ENCODE measurements around the gene PPP1R27.

DNA sequence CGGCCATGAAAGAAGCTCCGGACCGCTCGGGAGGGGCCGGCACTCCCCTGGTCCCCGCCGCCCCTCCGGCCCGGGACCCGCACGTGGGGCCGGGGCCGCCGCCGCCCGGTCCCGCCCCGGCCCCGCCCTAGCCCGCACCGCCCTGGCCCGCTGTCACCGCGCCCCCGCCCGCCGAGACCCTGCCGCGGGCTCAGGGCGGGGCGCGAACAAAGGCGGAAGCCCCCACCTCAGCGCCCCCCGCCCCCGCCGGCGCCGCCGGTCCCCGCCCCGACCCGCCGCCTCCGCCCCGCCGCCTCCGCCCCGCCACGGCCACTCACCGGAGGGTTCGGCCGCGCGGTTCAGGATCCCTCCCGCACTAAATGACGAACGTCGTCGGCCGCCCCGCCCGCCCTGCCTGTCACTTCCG lies 36.1 kb upstream of the PPP1R27 start, which contains the start of gene ARHGDIA:
- TF ChIP-seq, protein P1, sequence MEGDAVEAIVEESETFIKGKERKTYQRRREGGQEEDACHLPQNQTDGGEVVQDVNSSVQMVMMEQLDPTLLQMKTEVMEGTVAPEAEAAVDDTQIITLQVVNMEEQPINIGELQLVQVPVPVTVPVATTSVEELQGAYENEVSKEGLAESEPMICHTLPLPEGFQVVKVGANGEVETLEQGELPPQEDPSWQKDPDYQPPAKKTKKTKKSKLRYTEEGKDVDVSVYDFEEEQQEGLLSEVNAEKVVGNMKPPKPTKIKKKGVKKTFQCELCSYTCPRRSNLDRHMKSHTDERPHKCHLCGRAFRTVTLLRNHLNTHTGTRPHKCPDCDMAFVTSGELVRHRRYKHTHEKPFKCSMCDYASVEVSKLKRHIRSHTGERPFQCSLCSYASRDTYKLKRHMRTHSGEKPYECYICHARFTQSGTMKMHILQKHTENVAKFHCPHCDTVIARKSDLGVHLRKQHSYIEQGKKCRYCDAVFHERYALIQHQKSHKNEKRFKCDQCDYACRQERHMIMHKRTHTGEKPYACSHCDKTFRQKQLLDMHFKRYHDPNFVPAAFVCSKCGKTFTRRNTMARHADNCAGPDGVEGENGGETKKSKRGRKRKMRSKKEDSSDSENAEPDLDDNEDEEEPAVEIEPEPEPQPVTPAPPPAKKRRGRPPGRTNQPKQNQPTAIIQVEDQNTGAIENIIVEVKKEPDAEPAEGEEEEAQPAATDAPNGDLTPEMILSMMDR (IDR thresholded peaks at IDR 0.05; ENCODE audit: insufficient read depth, low read depth, low read length) = no peak
- no peak for TF ChIP-seq EZH2 (IDR thresholded peaks at IDR 0.05; ENCODE audit: insufficient read depth, low read length)
